Measurements from ENCODE around the gene CCNE1.
A peak's percentile ranks its signal among the peaks of the same experiment; 100 is the strongest.

The CCNE1 gene

GRCh38 chr19:29851769-29852521 is 40.2 kb downstream of the CCNE1 start:
- Histone ChIP-seq H3K4me3 (replicated peaks; ENCODE audit: low read depth, low read length) (no peak overlapping the region), H3K36me3 (ENCODE audit: control insufficient read depth, insufficient read depth, low read length) (no peaks in the 10 kb centered on the region), H3K27me3 (replicated peaks; ENCODE audit: control insufficient read depth, insufficient read depth, low read length) (no peaks in the 10 kb centered on the region)
- TF ChIP-seq CTCF (IDR thresholded peaks at IDR 0.05; ENCODE audit: insufficient read depth, low read length, poor library complexity, severe bottlenecking): no peak
- peak; percentile 59 for DNase-seq (ENCODE audit: extremely low read depth, insufficient read length)

- Histone ChIP-seq H3K27me3 (replicated peaks; ENCODE audit: control insufficient read depth, insufficient read depth, low read length) (no peaks in the 10 kb centered on the region), H3K36me3 (ENCODE audit: control insufficient read depth, insufficient read depth, low read length) (no peaks in the 10 kb centered on the region), H3K4me3 (replicated peaks; ENCODE audit: low read depth, low read length) (no peak overlapping the region)
- no peak for TF ChIP-seq CTCF (IDR thresholded peaks at IDR 0.05; ENCODE audit: insufficient read depth, low read length, poor library complexity, severe bottlenecking)
- no peak for DNase-seq (ENCODE audit: extremely low read depth, insufficient read length)
These were observed 42.2 kb downstream of the CCNE1 start for GRCh38 chr19:29854033-29854432.

- Histone ChIP-seq H3K4me3 (replicated peaks; ENCODE audit: low read depth, low read length) (no peak overlapping the region), H3K27me3 (replicated peaks; ENCODE audit: control insufficient read depth, insufficient read depth, low read length) (no peaks in the 10 kb centered on the region), H3K36me3 (ENCODE audit: control insufficient read depth, insufficient read depth, low read length) (no peaks in the 10 kb centered on the region)
- DNase-seq (ENCODE audit: extremely low read depth, insufficient read length): no peak
- TF ChIP-seq CTCF (IDR thresholded peaks at IDR 0.05; ENCODE audit: insufficient read depth, low read length, poor library complexity, severe bottlenecking): no peak
These were observed 43.3 kb downstream of the CCNE1 start for GRCh38 chr19:29855087-29855486.

- no peaks in the 10 kb centered on the region for H3K36me3 ChIP-seq (ENCODE audit: control insufficient read depth, insufficient read depth, low read length)
- H3K27me3 ChIP-seq (replicated peaks; ENCODE audit: control insufficient read depth, insufficient read depth, low read length): no peaks in the 10 kb centered on the region
- DNase-seq (ENCODE audit: extremely low read depth, insufficient read length): no peak
- no peak for TF ChIP-seq CTCF (IDR thresholded peaks at IDR 0.05; ENCODE audit: insufficient read depth, low read length, poor library complexity, severe bottlenecking)
- no peak overlapping the region for H3K4me3 ChIP-seq (replicated peaks; ENCODE audit: low read depth, low read length)
These were observed 44.1 kb downstream of the CCNE1 start for GRCh38 chr19:29855741-29856500.

- Histone ChIP-seq H3K27me3 (replicated peaks; ENCODE audit: control insufficient read depth, insufficient read depth, low read length) (no peaks in the 10 kb centered on the region), H3K4me3 (replicated peaks; ENCODE audit: low read depth, low read length) (no peak overlapping the region), H3K36me3 (ENCODE audit: control insufficient read depth, insufficient read depth, low read length) (no peaks in the 10 kb centered on the region)
- peak; percentile 90 for TF ChIP-seq CTCF (IDR thresholded peaks at IDR 0.05; ENCODE audit: insufficient read depth, low read length, poor library complexity, severe bottlenecking)
- no peak for DNase-seq (ENCODE audit: extremely low read depth, insufficient read length)
These were observed 46.3 kb downstream of the CCNE1 start for GRCh38 chr19:29858000-29858596.
